ENCODE measurements around the gene OR10D3. TPM values are rescaled to one million over a fixed set of nuclear protein-coding genes. Genes with fewer than 3 reads are reported as not detected.
"Not testable (repeated sequence)": the region's sequence is repeated elsewhere in the genome, so short reads cannot be mapped to it uniquely, and the experiment has no call there.

Gene OR10D3
- total RNA-seq, 1 donor from 2014 or later, result not detected

- ATAC-seq, result no peak
Measured at GRCh38 chr11:124153821-124154220, 29.3 kb upstream of the OR10D3 start.

GRCh38 chr11:124159481-124159880, 23.7 kb upstream of the OR10D3 start:
- intact Hi-C loops (cut with DNase I), result no loop called here

More at GRCh38 chr11:124153821-124154220, 29.3 kb upstream of the OR10D3 start:
- no peak for DNase-seq
- H3K4me1 ChIP-seq, result no peaks in the 10 kb centered on the region
- H3K36me3 ChIP-seq, result no peaks in the 10 kb centered on the region
- no peak overlapping the region for H3K4me3 ChIP-seq
- TF ChIP-seq CTCF (IDR thresholded peaks at IDR 0.05), result no peak
- H3K27me3 ChIP-seq (ENCODE audit: low read depth), result no peaks in the 10 kb centered on the region
- intact Hi-C loops (cut with DNase I), result no loop called here
- no peak overlapping the region for H3K27ac ChIP-seq
- H3K9me3 ChIP-seq, result no peaks in the 10 kb centered on the region

GRCh38 chr11:124160986-124161385, 22.2 kb upstream of the OR10D3 start:
- intact Hi-C loops (cut with DNase I), result no loop called here
- TF ChIP-seq CTCF (IDR thresholded peaks at IDR 0.05), result no peak
- no peak for ATAC-seq

More at GRCh38 chr11:124159481-124159880, 23.7 kb upstream of the OR10D3 start:
- no peaks in the 10 kb centered on the region for H3K36me3 ChIP-seq
- ATAC-seq, result no peak
- no peak overlapping the region for H3K4me3 ChIP-seq
- H3K4me1 ChIP-seq, result no peaks in the 10 kb centered on the region
- DNase-seq, result no peak
- no peaks in the 10 kb centered on the region for H3K9me3 ChIP-seq
- no peaks in the 10 kb centered on the region for H3K27me3 ChIP-seq (ENCODE audit: low read depth)
- TF ChIP-seq CTCF (IDR thresholded peaks at IDR 0.05), result no peak
- no peak overlapping the region for H3K27ac ChIP-seq

GRCh38 chr11:124167826-124168231, 15.3 kb upstream of the OR10D3 start:
- H3K27me3 ChIP-seq (ENCODE audit: low read depth), result no peaks in the 10 kb centered on the region
- intact Hi-C loops (cut with DNase I), result no loop called here
- H3K27ac ChIP-seq, result no peak overlapping the region
- no peak overlapping the region for H3K4me3 ChIP-seq
- ATAC-seq (no peak), DNase-seq (no peak)
- no peaks in the 10 kb centered on the region for H3K4me1 ChIP-seq
- H3K36me3 ChIP-seq, result no peaks in the 10 kb centered on the region
- no peak for TF ChIP-seq CTCF (IDR thresholded peaks at IDR 0.05)
- no peaks in the 10 kb centered on the region for H3K9me3 ChIP-seq

More at GRCh38 chr11:124160986-124161385, 22.2 kb upstream of the OR10D3 start:
- no peaks in the 10 kb centered on the region for H3K4me1 ChIP-seq
- no peaks in the 10 kb centered on the region for H3K9me3 ChIP-seq
- H3K4me3 ChIP-seq, result no peak overlapping the region
- H3K27me3 ChIP-seq (ENCODE audit: low read depth), result no peaks in the 10 kb centered on the region
- DNase-seq, result no peak
- no peak overlapping the region for H3K27ac ChIP-seq
- no peaks in the 10 kb centered on the region for H3K36me3 ChIP-seq

- Histone ChIP-seq H3K9me3 (no peaks in the 10 kb centered on the region), H3K27ac (no peak overlapping the region), H3K4me3 (no peak overlapping the region), H3K27me3 (ENCODE audit: low read depth) (no peaks in the 10 kb centered on the region), H3K36me3 (no peaks in the 10 kb centered on the region), H3K4me1 (no peaks in the 10 kb centered on the region)
- ATAC-seq (no peak), DNase-seq (no peak)
- no peak for TF ChIP-seq CTCF (IDR thresholded peaks at IDR 0.05)
- intact Hi-C loops (cut with DNase I), result no loop called here
Measured at GRCh38 chr11:124168796-124169195, 14.3 kb upstream of the OR10D3 start.

GRCh38 chr11:124170315-124170714, 12.8 kb upstream of the OR10D3 start:
- H3K27me3 ChIP-seq (ENCODE audit: low read depth); H3K9me3 ChIP-seq; H3K27ac ChIP-seq; H3K4me3 ChIP-seq; DNase-seq; H3K4me1 ChIP-seq; H3K36me3 ChIP-seq; ATAC-seq; intact Hi-C loops (cut with DNase I): not testable (repeated sequence)

Measured in lower lobe of right lung (tissue), 2 donors.